ENCODE results near the gene IBA57.
"Not testable (repeated sequence)": the region's sequence is repeated elsewhere in the genome, so short reads cannot be mapped to it uniquely, and the experiment has no call there.

Gene IBA57

GRCh38 chr1:228226956-228227791 lies 61.6 kb downstream of the IBA57 start:
- DNase-seq (ENCODE audit: low spot score), result no peak

GRCh38 chr1:228228147-228228546 lies 62.5 kb downstream of the IBA57 start:
- not testable (repeated sequence) for DNase-seq (ENCODE audit: low spot score)

- DNase-seq (ENCODE audit: low spot score), result no peak
These were observed 63.0 kb downstream of the IBA57 start for GRCh38 chr1:228228601-228229074.

GRCh38 chr1:228231189-228231588 lies 65.6 kb downstream of the IBA57 start:
- no peak for DNase-seq (ENCODE audit: low spot score)

All from CD4-positive, alpha-beta T cell treated with Interleukin-2 at 100 ng/mL for 4 hours (primary cell).